ENCODE results near the gene APLP1.
"Not testable (repeated sequence)": the region's sequence is repeated elsewhere in the genome, so short reads cannot be mapped to it uniquely, and the experiment has no call there.

APLP1 gene

DNA sequence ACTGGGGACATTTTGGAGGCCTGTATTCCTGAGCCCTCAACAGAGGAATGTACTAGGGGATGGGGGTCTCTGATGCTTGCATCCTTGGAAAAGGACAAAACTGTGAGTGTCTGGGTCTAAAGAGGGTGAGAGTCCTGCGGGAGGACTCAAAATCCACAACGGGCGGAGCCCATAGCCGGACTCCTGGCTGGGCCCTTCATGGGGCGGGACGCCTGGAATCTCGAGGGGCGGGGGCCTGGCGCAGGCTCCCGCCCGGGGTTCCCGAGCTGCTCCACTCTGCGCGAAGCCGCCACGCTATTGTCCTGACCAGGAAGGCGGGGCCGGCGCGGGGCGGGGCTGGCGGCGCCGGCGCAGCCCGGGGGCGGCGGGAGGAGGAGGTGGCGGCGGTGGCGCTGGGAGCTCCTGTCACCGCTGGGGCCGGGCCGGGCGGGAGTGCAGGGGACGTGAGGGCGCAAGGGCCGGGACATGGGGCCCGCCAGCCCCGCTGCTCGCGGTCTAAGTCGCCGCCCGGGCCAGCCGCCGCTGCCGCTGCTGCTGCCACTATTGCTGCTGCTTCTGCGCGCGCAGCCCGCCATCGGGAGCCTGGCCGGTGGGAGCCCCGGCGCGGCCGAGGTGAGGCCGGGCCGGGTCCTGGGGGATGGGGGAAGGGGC is at the start of gene APLP1:
Gene APLP1 (plus strand): TSS at position 403 of the 651 bp plus-strand sequence. CDS start 63 bp downstream, at position 466.
- DNase-seq (ENCODE audit: low read depth in 2 of 2) = peak; percentile 39 to 69

DNA sequence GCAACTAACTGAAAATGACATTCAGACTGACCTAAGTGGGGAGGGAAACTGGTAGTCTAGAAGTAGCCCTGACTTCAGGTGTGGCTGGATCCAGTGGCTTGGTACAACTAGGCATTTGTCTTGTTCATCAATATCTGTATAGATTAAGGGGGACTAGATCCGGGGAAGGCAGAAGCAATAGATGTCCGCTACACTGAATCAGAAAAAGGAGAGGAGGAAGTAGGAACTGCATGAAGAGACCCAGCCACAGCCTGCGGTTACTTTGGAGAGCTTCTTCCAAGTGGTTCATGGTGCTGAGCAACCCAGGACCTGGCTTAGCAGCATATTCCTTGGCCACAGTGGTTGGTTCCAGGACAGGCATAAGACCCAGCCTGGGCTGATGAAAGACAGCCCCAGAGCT is 45.8 kb upstream of the APLP1 start:
- no peak for DNase-seq (ENCODE audit: low read depth in 2 of 2)

DNA sequence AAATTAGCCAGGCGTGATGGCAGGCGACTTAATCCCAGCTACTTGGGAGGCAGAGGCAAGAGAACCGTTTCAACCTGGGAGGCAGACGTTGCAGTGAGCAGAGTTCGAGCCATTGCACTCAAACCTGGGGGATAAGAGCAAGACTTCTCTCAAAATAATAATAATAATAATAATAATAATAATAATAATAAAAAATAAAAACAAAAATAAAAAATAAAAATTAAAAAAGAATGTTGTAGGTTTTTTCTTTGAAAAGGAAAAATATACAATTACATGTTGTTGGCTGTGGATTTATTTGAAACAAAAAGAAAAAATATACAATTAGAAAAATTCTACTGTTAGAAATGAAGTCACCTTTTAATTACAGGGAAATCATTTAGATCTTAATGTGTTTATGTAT is 44.2 kb upstream of the APLP1 start:
- DNase-seq (ENCODE audit: low read depth in 2 of 2) = no peak

DNA sequence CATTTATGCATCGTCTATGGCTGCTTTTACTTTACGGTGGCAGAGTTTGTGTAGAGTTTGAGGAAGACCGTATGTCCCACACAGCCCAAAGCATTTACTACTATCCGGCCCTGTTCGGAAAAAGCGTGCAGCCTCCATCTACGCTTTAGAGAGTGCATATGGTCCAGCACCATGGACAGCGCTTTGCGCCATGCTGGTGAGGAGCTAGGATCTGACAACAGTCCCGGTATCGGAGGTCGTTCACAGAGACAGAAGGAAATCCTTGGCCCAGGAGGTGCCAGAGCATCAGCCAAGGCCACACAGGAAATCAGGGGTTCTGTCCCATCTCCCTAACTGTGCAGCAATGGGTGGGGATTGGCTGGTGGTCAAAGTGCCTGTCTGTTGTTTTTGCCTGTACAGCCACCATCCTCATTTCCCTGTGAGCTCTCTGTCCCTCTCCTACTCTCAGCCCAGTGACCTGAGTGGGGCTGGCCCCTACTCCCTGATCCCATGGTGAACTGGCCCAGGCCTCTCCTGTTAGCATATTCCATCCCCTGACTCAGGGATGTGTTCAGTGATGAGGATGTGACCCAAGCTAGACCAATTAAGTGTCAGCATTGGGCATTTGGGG is 39.6 kb upstream of the APLP1 start:
- no peak for DNase-seq (ENCODE audit: low read depth in 2 of 2)

DNA sequence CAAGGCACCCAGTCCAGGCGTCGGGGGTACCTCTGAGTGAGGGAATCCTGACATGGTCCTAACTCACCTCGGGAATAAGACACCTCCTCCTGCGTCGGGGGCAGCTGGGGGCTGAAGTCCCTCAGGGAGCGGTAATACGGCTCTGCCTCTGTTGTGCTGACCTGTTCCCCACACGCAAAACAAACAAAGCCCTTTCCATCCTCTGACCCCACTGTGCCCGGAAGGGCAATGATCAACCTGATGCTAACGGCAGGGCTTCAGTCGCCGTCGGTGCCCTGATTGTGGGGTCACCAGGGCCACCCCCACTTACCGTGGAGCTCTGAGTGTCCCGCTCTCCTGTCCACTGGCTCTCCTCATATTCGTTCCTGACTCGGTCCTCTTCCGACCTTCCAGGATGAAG is 37.4 kb upstream of the APLP1 start:
- no peak for DNase-seq (ENCODE audit: low read depth in 2 of 2)

DNA sequence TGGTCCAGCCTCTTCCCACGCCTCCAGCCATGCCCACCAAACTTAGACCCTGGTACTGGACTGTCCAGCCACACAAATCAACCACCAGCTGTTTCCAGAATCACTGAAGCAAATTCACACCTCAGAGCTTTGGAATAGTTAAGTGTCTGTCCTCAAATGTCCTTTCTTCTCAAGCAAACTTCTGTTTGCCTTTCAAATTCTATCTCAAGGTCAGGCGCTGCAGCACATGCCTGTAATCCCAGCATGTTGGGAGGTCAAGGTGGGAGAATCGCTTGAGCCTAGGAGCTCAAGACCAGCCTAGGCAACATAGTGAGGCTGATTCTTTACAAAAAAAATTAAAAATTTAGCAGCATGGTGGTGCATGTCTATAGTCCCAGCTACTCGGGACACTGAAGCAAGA is 36.3 kb upstream of the APLP1 start:
- DNase-seq (ENCODE audit: low read depth in 2 of 2) = no peak

DNA sequence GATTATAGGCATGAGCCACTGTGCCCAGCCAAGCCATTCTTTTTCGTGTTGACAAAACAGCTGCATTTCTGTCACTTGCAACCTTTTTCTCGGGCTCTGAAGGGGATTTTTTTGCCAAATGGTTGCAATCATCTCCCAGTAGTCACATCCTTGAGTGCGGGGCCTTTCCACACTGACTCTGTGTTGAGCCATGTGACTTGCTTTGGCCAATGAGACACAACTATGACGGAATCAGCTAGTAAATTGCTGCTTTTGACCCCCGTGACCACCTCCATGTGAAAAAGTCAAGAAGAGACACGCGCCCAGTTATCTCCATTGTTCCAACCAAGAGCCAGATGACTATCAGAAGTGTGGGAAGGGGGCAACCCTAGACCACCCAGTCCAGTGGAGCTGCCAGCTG is 34.4 kb upstream of the APLP1 start:
- DNase-seq (ENCODE audit: low read depth in 2 of 2) = no peak

DNA sequence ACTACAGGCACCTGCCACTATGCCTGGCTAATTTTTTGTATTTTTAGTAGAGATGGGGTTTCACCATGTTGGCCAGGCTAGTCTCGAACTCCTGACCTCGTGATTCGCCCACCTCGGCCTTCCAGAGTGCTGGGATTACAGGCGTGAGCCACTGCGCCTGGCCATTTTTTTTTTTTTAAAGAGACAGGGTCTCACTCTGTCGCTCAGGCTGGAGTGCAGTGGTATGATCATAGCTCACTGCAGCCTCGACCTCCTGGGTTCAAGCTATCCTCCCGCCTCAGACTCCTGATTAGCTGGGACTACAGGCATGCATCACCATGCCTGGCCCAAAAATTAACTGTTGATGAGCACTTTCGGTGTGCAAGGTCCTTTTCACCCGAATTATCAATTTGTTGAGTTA is 32.3 kb upstream of the APLP1 start:
- DNase-seq (ENCODE audit: low read depth in 2 of 2) = not testable (repeated sequence)

DNA sequence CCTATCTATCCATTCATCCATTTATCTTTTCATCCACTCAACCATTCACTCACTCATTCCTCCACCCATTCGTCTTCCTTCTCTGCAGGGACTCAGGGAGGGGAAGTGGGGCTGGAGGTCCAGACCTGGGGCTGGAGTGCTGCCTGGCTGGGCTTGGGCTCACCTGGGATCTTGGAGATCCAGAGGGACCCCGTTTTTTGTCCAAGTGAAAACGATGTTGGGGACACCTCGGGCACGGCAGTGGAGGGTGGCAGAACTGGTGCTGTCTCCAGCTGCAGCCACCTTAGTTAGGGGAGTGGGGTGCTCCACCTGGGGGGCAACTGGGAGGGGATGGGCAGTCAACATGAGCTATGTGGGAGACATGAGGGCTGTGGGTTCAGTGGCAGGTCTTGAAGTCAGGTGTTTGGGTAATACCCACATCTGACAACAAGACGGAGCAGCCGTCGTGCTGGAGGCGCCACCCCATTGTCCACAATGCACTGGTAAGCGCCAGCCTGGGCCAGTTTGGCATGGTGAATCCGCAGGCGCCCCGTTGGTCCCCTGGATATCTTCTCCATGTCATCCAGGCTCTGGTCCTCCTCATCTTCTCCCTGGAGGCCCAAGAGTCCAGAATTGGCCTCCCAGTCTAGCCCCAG is 26.3 kb upstream of the APLP1 start:
- DNase-seq (ENCODE audit: low read depth in 2 of 2) = no peak

DNA sequence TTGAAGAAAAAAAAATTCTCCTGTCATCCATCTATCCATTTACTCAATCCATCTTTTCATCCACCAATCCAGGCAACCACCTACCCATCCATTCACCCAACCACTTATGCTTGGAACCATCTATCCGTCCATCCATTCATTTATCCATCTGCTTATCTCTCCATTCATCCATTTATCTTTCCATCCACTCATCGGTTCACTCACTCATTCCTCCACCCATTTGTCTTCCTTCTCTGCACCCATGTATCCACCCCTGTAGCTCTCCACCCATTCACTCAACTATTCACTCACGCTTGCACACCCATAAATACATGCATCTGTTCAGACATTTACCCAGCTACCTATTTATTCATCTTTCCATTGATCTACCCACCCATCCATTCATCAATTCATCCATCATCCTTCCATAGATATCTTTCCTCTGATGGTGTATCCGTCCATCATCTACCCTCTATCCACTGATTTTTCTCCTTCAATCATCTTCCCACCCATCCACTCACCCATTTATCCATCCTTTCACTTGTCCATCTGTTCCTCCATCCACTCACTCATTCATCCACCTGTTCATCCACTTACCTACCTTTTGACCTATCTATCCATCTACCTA is 25.6 kb upstream of the APLP1 start:
- DNase-seq (ENCODE audit: low read depth in 2 of 2) = no peak

DNA sequence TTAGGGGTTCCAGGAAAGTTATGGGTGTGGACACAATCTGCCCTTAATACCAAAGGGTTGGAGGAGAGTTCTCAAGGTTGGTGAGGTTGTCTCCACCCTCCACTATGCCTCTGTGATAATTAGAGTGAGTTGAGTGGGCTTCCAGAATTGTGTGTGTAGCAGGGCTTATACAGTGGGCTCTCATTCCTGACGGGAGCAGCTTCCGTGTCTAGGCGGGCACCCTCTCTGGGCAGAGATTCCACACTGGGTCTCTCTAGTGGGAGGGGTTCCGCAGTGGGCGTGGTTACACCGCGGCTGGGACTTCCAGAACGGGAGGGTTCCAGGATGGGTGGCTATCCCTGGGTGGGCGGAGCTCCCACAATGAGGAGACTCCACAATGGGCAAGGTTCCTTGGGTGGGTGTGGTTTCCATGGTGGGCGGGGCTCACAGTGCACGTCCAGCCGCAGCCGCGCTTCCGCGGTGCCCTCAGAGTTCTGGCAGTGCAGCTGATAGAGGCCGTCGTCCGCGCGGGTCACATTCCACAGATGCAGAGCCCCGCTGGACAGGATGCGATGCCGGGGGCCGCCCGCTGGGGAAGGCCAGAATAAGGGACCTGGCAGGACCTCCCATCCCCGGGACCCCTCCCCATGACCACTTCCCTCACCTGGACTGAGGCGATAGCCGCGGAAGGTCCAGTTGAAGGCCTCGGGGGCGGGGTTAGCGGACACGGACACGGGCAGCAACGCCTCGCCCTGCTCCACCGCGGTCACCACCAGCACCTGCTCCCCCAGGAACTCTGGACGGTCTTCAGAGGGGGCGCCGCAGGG is 24.5 kb upstream of the APLP1 start:
- no peak for DNase-seq (ENCODE audit: low read depth in 2 of 2)

DNA sequence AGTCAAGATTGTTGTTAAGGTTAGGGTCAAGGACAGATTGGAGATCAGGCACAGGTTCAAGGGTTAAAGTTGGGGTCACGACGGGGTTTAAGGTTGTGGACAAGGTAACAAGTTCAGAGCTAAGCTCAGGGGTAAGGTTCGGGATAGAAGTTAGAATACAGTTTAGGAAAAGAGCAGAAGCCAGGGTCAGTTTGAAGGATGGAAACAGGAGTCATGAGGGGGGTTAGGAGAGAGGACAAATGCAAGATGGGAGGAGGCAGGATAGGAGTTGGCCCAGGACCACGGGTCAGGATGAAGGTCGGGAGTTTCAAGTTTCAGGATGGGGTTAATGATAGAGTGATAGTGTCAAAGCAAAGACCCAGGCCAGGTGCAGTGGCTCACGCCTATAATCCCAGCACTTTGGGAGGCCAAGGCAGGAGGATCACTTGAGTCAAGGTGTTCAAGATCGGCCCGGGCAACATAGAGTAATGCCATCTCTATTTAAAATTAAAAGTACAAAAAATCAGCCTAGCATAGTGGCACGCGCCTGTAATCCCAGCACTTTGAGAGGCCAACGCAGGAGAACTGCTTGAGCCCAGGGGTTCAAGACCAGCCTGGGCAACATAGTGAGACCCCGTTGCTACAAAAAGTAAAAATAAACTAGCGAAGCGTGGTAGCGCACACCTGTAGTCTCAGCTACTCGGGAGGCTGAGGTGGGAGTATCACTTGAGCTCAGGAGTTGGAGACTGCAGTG is 23.7 kb upstream of the APLP1 start:
- DNase-seq (ENCODE audit: low read depth in 2 of 2) = no peak

DNA sequence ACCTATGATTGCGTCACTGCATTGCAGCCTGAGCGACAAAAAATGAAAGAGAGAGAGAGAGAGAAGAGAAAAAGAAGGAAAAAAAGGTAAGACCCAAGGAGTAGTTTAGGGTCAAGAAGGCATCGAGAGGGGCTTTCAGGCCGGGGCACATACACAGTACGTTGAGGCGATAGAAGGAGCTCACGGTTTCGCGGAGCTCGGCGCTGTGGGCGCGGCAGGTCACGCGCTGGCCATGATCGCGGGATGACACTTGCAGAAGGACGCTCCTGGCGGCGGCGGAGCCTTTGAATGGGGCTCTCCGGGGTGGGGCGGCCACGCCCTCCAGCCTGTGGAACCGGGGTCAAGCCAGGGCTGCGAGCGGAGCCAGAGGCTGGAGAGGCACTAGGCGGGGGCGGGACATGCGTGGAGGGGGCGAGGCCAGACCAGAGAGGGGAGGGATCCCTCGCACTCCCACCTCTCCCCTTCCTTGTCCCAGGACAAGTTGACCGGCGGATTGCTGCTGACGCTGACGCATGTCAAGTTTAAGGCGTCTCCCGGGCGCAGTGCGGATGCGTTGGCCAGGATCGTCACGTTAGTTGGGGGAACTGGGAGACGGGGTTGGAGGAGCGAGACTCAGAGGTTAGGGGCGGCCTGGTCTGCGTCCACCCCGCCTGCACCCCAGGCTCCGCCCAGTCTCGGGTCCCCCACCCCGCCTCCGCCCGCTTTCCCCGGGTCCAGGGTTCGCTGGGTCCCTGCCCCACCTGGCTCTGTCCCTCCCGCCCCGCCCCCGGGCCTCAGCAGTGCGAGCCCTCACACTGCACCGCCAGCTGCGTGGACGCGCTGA is 22.9 kb upstream of the APLP1 start:
- DNase-seq (ENCODE audit: low read depth in 2 of 2) = no peak

DNA sequence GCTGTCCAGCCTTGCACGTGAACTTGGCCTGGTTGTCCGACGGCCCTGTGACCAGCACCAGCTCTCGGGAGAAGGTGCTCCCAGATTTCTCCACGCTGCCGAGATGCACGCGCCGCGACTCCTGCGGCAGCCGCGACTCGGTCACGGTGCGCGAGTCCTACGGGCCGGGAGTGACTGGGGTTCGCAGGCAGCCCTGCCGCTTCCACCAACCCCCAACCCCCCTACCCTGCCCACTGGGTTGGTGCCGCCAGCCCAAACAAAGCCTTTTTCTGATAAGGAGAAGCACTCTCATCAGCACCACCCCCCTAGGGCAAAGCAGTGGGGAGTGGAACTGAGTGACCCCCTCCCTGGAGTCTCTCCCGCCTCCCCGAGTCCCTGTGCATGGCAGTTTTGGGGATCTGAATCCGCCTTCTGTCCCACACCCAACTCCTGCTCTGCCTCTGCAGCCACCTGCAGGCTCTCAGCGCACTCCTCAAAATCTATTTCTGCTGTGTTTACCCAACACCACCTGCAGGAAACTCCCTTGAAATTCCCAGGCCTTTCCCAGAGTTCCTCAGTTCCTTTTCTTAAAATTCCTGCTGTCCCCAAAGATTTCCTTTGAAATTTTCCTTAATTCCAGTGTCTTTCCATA is 22.2 kb upstream of the APLP1 start:
- no peak for DNase-seq (ENCODE audit: low read depth in 2 of 2)

DNA sequence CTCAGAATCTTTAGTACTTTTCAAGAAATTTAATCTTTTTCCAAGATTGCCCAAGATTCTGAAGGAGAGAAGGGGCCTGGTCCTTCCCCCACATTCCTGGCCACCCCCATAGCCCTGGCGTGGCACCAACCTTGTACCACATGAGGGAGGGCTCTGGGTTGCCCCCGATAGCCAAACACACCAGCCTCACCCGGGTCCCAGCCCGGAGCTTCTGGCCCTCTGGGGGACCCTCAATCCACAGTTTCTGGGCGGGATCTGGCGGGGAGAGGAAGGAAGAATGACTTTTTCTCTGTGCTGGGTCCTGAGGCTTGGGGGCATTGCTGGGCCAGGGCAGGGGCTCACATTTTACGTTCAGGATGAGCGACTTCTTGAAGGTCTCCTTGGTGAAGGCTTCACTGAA is 20.5 kb upstream of the APLP1 start:
- DNase-seq (ENCODE audit: low read depth in 2 of 2) = no peak

DNA sequence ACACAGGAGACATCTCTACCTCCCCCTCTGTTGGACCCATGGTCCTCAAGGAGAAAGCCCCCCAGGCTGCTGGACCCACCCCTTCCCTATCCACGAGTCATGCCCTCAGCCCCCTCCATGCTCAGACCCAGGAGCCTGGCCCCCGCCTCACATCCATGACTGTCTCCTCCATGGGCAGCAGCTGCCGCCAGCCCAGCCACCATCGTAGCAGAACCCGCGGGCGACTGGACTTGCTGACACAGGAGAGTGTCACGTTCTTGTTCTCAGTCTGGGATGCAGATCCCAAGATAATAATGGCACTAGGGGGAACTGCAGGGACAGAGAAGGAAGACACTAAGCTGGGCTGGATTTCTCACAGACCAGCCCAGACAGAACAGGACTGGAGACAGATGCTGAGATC is 19.9 kb upstream of the APLP1 start:
- no peak for DNase-seq (ENCODE audit: low read depth in 2 of 2)

DNA sequence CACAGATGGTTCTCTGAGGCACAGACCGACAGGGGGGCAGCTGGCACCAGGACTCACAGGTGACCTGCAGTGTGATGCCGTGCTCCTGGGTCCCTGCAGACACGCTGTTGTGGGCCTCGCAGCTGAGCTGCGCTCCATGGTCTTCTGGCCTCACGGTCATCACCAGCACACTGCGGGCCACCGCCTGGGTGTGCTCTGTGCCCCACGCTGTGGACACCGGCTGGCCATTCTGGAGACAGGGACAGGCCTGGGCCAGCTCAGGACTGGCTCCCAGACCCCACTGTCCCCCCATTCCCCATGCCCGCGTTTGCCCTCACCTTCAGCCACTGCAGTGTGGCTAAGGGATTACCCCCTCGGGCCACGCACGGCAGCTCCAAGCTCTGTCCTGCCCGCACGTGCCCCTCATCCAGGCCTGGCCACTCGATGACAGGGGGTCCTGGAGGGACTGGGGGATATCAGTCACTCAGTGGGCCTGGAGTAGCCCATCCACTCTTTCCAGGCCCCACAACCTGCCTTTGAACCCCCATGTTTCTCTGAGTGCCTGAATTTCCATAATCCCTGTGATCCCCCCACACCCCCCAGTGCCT is 19.4 kb upstream of the APLP1 start:
- DNase-seq (ENCODE audit: low read depth in 2 of 2) = no peak

DNA sequence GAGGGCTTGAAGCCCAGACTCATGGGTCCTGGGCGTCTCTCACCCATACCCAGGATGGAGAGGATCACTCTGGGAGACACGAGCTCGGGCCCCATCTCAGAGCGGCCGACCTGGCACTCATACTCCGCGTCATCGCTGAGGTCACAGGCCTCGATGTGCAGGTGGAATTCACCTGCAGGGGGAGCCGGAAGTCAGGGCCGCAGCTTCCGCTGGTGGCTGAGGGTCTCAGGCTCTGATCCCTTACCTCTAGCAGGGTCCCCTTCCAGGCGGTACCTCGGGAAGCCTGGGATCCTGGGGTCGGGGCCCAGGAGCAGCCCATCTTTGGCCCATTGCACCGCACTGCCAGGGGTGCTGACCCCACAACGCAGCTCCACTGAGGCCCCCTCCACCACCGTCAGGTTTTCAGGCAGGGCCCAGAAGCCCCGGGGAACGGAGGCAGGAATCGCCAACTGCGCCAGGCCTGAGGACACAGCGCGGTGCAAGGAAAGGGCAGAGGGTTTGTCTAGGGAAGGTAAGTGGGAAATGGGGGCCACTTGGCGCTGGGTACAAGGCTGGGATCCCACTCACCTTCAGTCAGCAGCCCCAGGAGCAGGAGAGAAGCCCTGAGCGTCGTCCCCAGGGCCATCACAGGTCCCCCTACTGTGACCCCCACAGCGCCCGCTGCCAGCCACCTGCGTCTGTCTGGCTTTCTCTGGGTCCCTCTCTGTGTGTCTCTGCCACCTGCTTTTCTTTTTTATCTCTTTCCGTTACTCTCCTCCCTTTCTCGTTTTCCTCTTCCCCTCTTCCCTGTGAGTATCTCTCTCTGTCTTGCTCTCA is 17.0 kb upstream of the APLP1 start:
- no peak for DNase-seq (ENCODE audit: low read depth in 2 of 2)
